Activated naive CD8-positive, alpha-beta T cell treated with anti-CD3 and anti-CD28 coated beads, Interleukin-2, amount 50 U/mL, for 24 hours (primary cell): Measurements from ENCODE around the gene CCDC169.
"Not testable (repeated sequence)": the region's sequence is repeated elsewhere in the genome, so short reads cannot be mapped to it uniquely, and the experiment has no call there.

Experiments used
- ATAC-seq: fragments of 150-1000 bp; cut with Tn5 transposase; one replicate; pipeline ENCODE4 v1.10.0; 2021
- DNase-seq: peaks from one replicate; pipeline ENCODE4 v3.0.0; 2021
- H3K27ac Mint-ChIP-seq: one replicate; pipeline ENCODE4 v1.8.0; 2021; ENCODE audit warnings: mild to moderate bottlenecking, mixed read lengths
- H3K27me3 Mint-ChIP-seq: one replicate; pipeline ENCODE4 v1.8.0; 2021; ENCODE audit warnings: mixed read lengths
- H3K36me3 Mint-ChIP-seq: one replicate; pipeline ENCODE4 v1.8.0; 2021; ENCODE audit warnings: low read depth, mixed read lengths
- H3K4me1 Mint-ChIP-seq: one replicate; pipeline ENCODE4 v1.8.0; 2021; ENCODE audit warnings: mixed read lengths
- H3K4me3 Mint-ChIP-seq: one replicate; pipeline ENCODE4 v1.8.0; 2021; ENCODE audit warnings: mild to moderate bottlenecking, moderate library complexity, mixed read lengths
- H3K9me3 Mint-ChIP-seq: one replicate; pipeline ENCODE4 v1.8.0; 2021; ENCODE audit warnings: mixed read lengths

Gene CCDC169

DNA sequence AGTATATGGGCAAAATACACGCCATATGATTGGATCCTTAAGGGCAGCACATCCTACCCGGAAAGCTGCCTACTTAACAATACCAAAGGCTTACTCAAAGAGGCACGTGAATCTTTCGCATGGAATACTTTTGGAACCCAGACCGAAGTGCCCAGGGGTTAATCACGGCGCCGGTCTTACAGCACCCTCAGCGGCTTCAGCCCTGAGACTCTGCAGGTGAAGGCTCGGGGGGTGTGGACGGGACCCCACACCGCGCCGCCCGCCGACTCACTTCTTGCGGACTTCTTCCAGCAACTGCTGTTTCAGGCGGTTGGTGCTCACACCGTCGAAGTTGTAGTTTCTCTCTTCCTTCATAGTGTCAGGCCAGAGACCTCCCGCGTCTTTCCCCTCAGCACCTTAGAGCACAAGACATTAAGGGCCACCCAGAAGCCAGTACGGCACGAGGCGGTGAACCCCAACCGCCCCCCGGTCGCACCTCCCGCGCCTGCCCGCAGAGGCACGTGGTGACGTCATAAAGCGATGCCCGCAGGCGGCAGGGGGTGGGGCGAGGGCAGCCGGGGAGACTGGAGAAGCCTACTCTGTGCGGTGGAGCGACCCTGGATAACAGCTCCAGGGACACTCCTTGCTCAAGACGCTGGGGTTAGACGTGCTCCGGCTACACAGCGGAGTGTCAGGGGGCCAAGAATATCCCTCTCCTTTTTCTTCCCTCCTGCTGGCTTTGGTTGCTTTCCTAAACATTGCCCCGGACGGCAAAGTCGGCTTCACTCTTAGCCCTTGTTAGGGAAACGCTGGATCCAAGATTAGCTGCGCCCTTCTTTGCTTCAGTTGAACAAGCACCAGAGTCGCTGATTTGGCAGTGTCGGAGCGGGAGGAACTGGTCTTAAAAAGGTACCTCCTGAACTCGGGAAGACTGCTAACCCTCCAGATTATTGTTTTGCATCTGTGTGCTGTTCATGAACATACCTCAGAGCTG is at the start of gene CCDC169:
TSS of gene CCDC169 (minus strand) at position 449 of the 973 bp plus-strand sequence. CDS start at position 354, 95 bp downstream.
- H3K9me3 Mint-ChIP-seq, result no peaks in the 10 kb centered on the region
- H3K4me3 Mint-ChIP-seq, result peak within 1 kb of the TSS; percentile 80
- peak; percentile 68 for DNase-seq
- H3K36me3 Mint-ChIP-seq, result peaks cover 3% of the 10 kb centered on the region
- H3K27ac Mint-ChIP-seq, result no peak within 1 kb of the TSS
- ATAC-seq, result peak; percentile 83
- H3K27me3 Mint-ChIP-seq, result peaks cover 36% of the 10 kb centered on the region
- peaks cover 15% of the 10 kb centered on the region for H3K4me1 Mint-ChIP-seq

DNA sequence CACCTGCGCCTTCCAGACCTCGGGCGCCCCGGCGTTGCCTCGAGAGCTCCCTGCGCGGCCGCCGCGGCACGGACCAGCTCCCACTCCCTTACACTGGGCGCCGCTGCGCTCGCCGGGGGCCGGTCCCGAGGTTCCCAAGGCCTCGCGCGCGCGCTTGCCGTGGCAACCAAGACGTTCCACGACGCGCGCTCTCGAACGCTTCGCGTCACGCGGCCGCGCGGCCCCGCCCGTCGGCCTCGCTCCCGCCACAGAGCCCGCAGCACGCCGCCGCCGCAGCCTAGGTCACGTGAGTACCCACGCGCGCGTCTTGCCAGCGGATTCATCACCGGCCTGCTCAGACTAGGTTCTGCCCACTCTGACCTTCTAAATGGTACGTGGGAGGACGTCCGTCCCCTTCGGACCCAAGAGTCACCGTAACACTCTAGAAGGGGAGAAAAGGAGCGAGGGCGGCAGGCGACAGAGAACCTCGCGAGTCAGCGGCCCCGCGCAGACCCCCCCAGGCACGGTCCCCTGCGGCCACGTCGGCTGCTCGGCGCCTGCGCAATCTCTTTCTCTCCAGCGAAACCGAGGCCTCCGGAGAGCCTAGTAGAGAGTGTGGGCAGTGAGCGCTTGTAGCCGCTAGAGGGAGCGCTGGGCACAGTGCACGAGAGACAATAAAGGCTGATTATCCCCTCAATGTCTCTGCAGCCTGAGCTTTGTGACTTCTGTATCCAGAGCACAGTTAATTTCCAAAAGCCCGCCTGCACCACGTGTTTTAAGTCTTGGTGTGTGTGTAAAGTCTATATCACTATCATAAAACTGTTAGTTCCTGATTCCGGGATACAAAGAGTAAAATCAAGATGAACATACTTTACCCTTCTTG is 48.8 kb upstream of the CCDC169 start, which contains the start of gene SPART:
TSS of gene SPART (minus strand) at position 173 of the 862 bp plus-strand sequence. CDS start 10,564 bp downstream, outside the sequence.
- DNase-seq (peak; percentile 87), ATAC-seq (peak; percentile 92)
- Mint-ChIP-seq H3K9me3 (no peaks in the 10 kb centered on the region), H3K36me3 (no peaks in the 10 kb centered on the region), H3K4me1 (peaks cover 26% of the 10 kb centered on the region), H3K4me3 (peak within 1 kb of the TSS; percentile 88), H3K27ac (peak within 1 kb of the TSS; percentile 90), H3K27me3 (peaks cover 3% of the 10 kb centered on the region)

DNA sequence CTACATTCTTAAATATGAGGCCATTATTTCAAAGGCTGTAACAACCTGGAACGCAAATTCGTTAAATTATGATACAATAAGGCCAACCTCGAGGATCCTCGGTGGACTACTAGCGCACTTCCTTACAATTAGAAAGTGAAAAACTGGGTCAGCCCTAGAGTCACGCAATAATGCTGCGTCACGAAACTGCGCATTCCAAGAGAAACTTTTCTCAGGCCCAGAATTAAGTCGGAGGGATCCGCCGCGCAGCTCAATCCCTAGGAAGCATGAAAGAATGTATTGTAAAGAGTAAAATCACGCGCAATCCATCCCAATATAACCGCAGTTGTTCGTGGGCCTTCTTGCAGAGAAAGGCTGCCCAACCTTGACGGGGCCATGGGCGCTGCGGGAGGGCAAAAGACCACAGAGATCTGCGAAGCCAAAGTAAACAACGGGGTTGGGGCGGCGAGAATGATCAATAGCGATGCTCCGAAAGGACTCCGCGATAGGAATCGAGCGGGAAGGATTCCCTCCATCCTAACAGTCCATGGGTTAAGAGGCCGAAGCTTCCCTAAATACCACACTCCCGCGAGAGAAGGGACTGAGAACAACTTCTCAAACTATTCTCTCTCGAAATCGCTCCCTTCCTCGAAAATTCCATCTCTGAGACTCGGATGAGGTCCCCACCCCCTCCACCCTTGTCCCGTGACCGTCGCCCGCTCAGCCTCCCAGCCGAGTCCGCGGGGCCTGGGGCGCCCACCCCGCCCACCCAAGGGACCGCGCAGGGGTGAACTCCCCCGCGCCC is 48.0 kb upstream of the CCDC169 start:
- peak overlapping the region; percentile 88 for H3K4me3 Mint-ChIP-seq
- H3K4me1 Mint-ChIP-seq, result peaks cover 30% of the 10 kb centered on the region
- ATAC-seq, result peak; percentile 37
- H3K9me3 Mint-ChIP-seq, result no peaks in the 10 kb centered on the region
- H3K27me3 Mint-ChIP-seq, result peaks cover 3% of the 10 kb centered on the region
- peak; percentile 31 for DNase-seq
- H3K36me3 Mint-ChIP-seq, result peaks cover 2% of the 10 kb centered on the region
- peak overlapping the region; percentile 90 for H3K27ac Mint-ChIP-seq

DNA sequence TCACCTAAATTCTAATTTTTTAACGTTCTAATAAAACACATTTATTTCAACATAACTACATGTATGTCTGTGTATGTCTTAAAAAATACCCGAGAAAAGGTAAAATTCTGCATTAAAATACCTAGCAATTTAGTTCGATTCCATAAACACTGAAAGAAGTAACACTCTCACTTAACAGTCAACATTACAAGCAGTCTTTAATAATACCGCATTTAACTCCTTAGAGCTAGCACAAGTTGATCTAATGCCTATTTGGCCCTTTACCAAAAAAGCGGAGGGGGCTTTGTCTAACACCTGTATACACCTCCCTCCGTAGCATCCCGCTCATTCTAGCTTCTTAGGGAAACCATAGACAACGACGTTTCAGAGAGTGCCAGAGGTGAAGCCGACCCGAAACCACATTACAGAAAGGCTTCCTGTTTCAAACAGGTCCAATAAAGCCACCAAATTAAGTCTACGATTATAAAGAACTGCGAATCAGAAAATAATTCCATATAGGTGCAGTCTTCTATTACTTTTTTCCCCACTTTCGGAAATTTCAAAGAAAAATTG is 47.3 kb upstream of the CCDC169 start:
- Mint-ChIP-seq H3K4me3 (peak overlapping the region; percentile 88), H3K27ac (peak overlapping the region; percentile 90), H3K9me3 (no peaks in the 10 kb centered on the region), H3K4me1 (peaks cover 30% of the 10 kb centered on the region), H3K27me3 (peaks cover 3% of the 10 kb centered on the region), H3K36me3 (peaks cover 2% of the 10 kb centered on the region)
- DNase-seq, result peak; percentile 3
- no peak for ATAC-seq

DNA sequence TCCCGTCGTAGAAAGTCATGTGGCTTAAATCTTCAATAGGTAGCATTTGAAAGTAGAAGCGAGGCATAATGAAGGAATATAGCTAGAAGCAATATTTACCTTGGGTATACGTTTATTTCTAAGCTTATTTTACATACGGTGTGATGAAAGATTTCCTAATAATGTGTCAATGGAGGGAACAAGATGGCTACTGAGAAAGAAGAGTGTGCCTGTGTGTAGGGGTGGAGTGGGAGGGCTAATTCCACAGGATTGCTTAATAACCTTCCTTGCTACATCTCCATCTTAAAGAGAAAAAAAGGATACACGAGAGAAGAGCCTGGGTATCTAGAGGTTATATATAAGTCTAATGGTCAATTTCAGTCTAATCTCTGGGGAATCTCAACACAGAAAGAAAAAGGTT is 46.6 kb upstream of the CCDC169 start:
- H3K4me1 Mint-ChIP-seq, result peaks cover 30% of the 10 kb centered on the region
- no peak overlapping the region for H3K27ac Mint-ChIP-seq
- H3K4me3 Mint-ChIP-seq, result peak overlapping the region; percentile 37
- no peak for ATAC-seq
- peaks cover 2% of the 10 kb centered on the region for H3K36me3 Mint-ChIP-seq
- H3K27me3 Mint-ChIP-seq, result peaks cover 3% of the 10 kb centered on the region
- H3K9me3 Mint-ChIP-seq, result no peaks in the 10 kb centered on the region
- DNase-seq, result no peak

DNA sequence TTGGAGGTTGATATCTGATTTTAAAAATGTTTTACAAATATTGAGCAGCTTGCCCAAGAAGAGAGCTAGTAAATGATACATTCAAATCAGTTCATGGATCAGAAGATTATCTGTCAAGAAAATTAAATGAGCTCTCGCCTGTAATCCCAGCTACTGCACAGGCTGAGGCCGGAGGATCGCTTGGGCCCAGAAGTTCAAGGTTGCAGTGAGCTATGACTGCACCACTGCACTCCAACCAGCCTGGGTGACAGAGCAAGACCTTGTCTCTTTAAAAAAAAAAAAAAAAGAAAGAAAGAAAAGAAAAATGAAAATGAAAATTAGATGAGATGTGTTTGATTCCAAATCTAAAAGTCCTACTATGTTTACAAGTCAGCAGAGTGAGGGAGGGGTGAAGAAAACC is 46.2 kb upstream of the CCDC169 start:
- H3K27me3 Mint-ChIP-seq, result peaks cover 3% of the 10 kb centered on the region
- ATAC-seq (no peak), DNase-seq (no peak)
- H3K36me3 Mint-ChIP-seq, result peaks cover 2% of the 10 kb centered on the region
- H3K27ac Mint-ChIP-seq, result no peak overlapping the region
- H3K9me3 Mint-ChIP-seq, result no peaks in the 10 kb centered on the region
- H3K4me1 Mint-ChIP-seq, result peaks cover 33% of the 10 kb centered on the region
- H3K4me3 Mint-ChIP-seq, result peak overlapping the region; percentile 37

DNA sequence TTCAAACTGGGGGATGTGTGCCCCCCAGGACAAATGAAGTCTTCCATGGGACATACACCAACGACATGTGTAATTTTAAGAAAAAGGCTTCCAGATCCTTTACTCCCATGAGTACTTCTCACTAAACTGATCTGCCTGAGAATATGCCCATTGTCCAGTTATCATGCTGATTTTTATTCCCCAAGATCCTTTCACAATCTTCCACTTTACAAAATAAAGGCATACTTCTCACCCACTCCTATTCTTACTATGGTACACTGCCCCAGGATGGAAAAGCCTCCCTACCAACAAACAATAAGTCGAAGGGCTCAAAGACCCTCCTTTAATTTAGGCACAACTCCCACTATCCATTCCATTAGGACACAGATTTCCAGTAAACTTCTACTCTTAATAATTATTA is 45.1 kb upstream of the CCDC169 start:
- DNase-seq (no peak), ATAC-seq (no peak)
- H3K4me1 Mint-ChIP-seq, result peaks cover 36% of the 10 kb centered on the region
- H3K36me3 Mint-ChIP-seq, result peaks cover 4% of the 10 kb centered on the region
- peaks cover 3% of the 10 kb centered on the region for H3K27me3 Mint-ChIP-seq
- no peaks in the 10 kb centered on the region for H3K9me3 Mint-ChIP-seq
- H3K27ac Mint-ChIP-seq, result no peak overlapping the region
- no peak overlapping the region for H3K4me3 Mint-ChIP-seq

DNA sequence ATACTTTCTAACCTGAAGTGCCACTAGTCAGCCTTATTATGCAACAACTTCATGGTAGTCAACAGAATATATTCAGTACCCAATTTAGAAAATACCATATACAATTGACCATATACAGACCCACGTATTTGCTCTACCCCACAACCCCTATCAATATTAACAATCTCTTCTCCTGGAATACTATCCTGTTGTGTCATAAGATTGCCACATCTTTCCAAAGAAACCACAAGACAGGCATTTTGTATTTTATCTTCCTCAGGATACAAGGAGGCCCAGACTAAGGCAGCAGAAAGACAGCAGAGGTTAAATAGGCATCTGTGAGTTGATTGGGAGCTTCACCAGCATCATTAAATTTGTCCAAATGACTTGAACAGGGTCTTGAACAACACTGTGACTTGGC is 44.1 kb upstream of the CCDC169 start:
- ATAC-seq (no peak), DNase-seq (no peak)
- Mint-ChIP-seq H3K9me3 (no peaks in the 10 kb centered on the region), H3K36me3 (peaks cover 9% of the 10 kb centered on the region), H3K4me1 (peaks cover 41% of the 10 kb centered on the region), H3K27ac (no peak overlapping the region), H3K27me3 (peaks cover 3% of the 10 kb centered on the region), H3K4me3 (no peak overlapping the region)

DNA sequence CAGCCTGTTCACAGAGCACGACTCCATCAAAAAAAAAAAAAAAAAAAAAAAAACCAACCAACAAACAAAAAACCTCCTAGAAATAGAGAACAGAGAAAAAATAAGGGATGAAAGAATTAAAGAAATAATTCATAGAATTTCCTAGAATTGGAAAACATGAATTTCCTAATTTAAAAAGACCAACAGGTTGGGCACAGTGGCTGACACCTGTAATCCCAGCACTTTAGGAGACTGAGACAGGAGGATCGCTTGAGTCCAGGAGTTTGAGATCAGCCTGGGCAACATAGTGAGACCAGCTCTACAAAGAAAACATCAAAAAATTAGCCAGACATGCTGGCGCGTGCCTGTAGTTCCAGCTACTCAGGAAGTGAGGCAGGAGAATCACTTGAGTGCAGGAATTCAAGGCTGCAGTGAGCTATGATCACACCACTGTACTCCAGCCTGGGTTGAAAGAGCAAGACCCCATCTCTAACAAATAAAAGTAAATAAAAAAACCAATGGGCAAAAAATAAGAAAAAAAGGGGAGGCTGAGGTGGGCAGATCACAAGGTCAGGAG is 42.1 kb upstream of the CCDC169 start:
- Mint-ChIP-seq H3K27ac (no peak overlapping the region), H3K9me3 (no peaks in the 10 kb centered on the region), H3K36me3 (peaks cover 12% of the 10 kb centered on the region), H3K4me1 (peaks cover 44% of the 10 kb centered on the region), H3K27me3 (peaks cover 3% of the 10 kb centered on the region), H3K4me3 (no peak overlapping the region)
- ATAC-seq, result no peak
- no peak for DNase-seq

DNA sequence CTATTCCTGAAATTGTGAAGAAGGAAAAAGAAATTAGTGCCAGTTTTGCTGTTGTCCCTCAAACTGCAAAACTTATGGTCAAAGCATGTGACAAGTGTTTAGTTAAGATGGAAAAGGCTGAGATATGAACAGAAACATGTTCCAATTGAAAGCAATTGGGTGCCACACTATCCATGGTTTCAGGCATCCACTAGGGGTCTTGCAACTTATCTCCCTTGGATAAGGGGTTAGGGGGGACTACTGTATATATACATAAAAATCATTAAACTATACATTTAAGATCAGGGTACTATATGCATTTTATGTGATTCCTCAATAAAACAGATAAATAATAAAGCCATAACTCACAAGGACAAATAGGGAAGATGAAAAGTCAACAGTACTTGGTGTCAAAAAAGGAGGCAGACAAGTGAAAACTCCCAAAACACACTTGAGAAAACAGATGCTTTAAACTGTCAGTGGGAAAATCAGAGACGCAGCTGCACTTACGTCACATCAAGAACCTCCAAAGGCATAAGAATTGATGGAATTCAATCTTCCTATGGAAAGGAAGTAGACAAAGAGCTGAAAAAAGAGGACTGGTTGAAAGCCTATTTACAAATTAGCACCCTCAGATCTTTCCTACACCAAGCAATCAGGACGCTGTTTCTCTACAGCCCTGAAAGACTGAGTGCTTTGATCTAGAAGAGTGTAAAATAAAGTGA is 40.5 kb upstream of the CCDC169 start:
- no peak overlapping the region for H3K27ac Mint-ChIP-seq
- ATAC-seq (no peak), DNase-seq (no peak)
- H3K4me3 Mint-ChIP-seq, result no peak overlapping the region
- peaks cover 15% of the 10 kb centered on the region for H3K36me3 Mint-ChIP-seq
- no peaks in the 10 kb centered on the region for H3K9me3 Mint-ChIP-seq
- peaks cover 40% of the 10 kb centered on the region for H3K4me1 Mint-ChIP-seq
- H3K27me3 Mint-ChIP-seq, result no peaks in the 10 kb centered on the region

DNA sequence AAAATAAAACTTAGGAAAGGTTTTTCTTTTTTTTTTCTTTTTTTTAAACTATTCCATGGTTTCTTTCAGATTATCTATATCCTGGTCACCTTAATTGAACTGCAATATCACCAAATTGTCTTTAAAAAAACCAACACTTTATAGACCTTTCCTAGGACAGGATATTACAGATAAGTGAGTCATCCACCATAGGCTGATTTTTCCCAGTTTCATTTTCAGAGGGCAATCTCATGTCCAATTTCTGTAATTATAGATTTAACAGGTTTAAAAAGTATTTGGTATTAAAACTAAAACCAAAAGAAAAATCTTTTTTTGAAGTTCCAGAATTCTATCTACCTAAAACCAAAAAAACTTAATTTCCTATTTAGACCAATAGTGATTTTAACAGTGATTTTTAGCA is 35.4 kb upstream of the CCDC169 start:
- H3K4me3 Mint-ChIP-seq, result no peak overlapping the region
- DNase-seq (no peak), ATAC-seq (no peak)
- H3K4me1 Mint-ChIP-seq, result peaks cover 34% of the 10 kb centered on the region
- no peak overlapping the region for H3K27ac Mint-ChIP-seq
- H3K9me3 Mint-ChIP-seq, result no peaks in the 10 kb centered on the region
- peaks cover 31% of the 10 kb centered on the region for H3K36me3 Mint-ChIP-seq
- H3K27me3 Mint-ChIP-seq, result no peaks in the 10 kb centered on the region

DNA sequence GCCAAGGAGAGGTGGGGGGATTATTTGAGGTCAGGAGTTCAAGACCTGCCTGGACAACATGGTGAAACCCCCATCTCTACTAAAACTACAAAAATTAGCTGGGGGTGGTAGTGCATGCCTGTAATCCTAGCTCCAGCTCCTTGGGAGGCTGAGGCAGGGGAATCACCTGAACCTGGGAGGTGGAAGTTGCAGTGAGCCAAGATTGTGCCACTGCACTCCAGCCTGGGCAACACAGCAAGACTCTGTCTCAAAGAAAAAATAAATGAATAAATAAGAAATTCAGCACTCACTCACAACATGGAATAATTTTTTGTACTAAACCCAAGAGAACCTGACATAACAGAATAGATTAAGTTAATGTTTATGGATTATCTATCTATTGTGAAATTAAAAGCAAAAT is 34.6 kb upstream of the CCDC169 start:
- not testable (repeated sequence) for DNase-seq, H3K27me3 Mint-ChIP-seq, H3K9me3 Mint-ChIP-seq, ATAC-seq, H3K27ac Mint-ChIP-seq, H3K4me3 Mint-ChIP-seq
- H3K4me1 Mint-ChIP-seq, result peaks cover 28% of the 10 kb centered on the region
- peaks cover 29% of the 10 kb centered on the region for H3K36me3 Mint-ChIP-seq

DNA sequence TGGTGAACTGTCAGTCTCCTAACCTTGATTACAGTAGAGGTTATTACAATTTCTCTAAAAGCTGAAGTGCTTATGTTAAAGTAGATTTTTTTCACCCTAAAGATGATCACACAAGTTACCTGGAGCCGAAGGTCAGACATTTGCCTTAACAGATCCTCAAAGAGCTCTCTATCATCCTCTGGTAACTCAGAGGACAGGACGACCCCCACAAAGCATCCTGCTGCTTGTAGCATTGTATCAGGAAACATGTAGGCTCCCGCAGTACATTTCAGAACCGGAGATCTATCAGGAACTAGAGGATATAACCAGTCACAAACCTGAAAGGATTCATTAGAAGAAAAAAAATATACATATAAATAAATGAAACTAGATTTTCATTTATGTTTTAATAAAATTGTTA is 33.7 kb upstream of the CCDC169 start:
- H3K9me3 Mint-ChIP-seq, result no peaks in the 10 kb centered on the region
- H3K27ac Mint-ChIP-seq, result no peak overlapping the region
- H3K36me3 Mint-ChIP-seq, result peaks cover 34% of the 10 kb centered on the region
- H3K27me3 Mint-ChIP-seq, result no peaks in the 10 kb centered on the region
- ATAC-seq (no peak), DNase-seq (no peak)
- H3K4me1 Mint-ChIP-seq, result peaks cover 20% of the 10 kb centered on the region
- H3K4me3 Mint-ChIP-seq, result no peak overlapping the region
